Central memory CD8-positive, alpha-beta T cell (primary cell): ENCODE results near the gene FGFR4.

ENCODE experiments used
- ATAC-seq: fragments of 150-1000 bp; cut with Tn5 transposase; replicated peaks from 2 replicates; pipeline ENCODE4 v1.10.0; 2022; ENCODE audit warnings: mild to moderate bottlenecking, moderate FRiP score, moderate number of reproducible peaks; ENCODE audit not compliant: poor library complexity, severe bottlenecking; ENCODE audit errors: extremely low read depth
- DNase-seq, 2 donors: peaks; one replicate each; pipeline ENCODE4 v3.0.0; 2021; ENCODE audit warnings: low spot score in 2 of 2
- H3K27ac Mint-ChIP-seq: one replicate; pipeline ENCODE4 v1.8.0; 2022; ENCODE audit warnings: low read depth, mild to moderate bottlenecking, moderate library complexity, mixed read lengths
- H3K27me3 Mint-ChIP-seq: one replicate; pipeline ENCODE4 v1.8.0; 2022; ENCODE audit warnings: mixed read lengths
- H3K36me3 Mint-ChIP-seq: one replicate; pipeline ENCODE4 v1.8.0; 2022; ENCODE audit warnings: mild to moderate bottlenecking, moderate library complexity, mixed read lengths; ENCODE audit not compliant: insufficient read depth
- H3K4me1 Mint-ChIP-seq: one replicate; pipeline ENCODE4 v1.8.0; 2022; ENCODE audit warnings: mixed read lengths
- H3K4me3 Mint-ChIP-seq: one replicate; pipeline ENCODE4 v1.8.0; 2022; ENCODE audit warnings: mild to moderate bottlenecking, moderate library complexity, mixed read lengths
- H3K9me3 Mint-ChIP-seq: one replicate; pipeline ENCODE4 v1.8.0; 2022; ENCODE audit warnings: mixed read lengths

The FGFR4 gene

GRCh38 chr5:177133096-177133852 lies 46.6 kb downstream of the FGFR4 start, which contains the start of gene NSD1:
TSS of gene NSD1 (plus strand) at chr5:177133773. CDS start at chr5:177135104, 1,331 bp downstream.
- peaks cover 42% of the 10 kb centered on the region for H3K4me1 Mint-ChIP-seq

GRCh38 chr5:177133853-177134696 lies 47.4 kb downstream of the FGFR4 start:
- DNase-seq (peak; percentile 26 to 37), ATAC-seq (peak; percentile 12)
- Mint-ChIP-seq H3K9me3 (no peaks in the 10 kb centered on the region), H3K4me3 (peak overlapping the region; percentile 78), H3K4me1 (peaks cover 34% of the 10 kb centered on the region), H3K27ac (peak overlapping the region; percentile 43), H3K27me3 (no peaks in the 10 kb centered on the region), H3K36me3 (peaks cover 41% of the 10 kb centered on the region)

More at GRCh38 chr5:177133096-177133852, 46.6 kb downstream of the FGFR4 start, which contains the start of gene NSD1:
- H3K9me3 Mint-ChIP-seq: no peaks in the 10 kb centered on the region
- DNase-seq (peak; percentile 80 to 89), ATAC-seq (peak; percentile 83)
- peaks cover 39% of the 10 kb centered on the region for H3K36me3 Mint-ChIP-seq
- H3K27me3 Mint-ChIP-seq: no peaks in the 10 kb centered on the region
- H3K27ac Mint-ChIP-seq: peak within 1 kb of the TSS; percentile 43
- peak within 1 kb of the TSS; percentile 78 for H3K4me3 Mint-ChIP-seq

GRCh38 chr5:177134697-177135225 lies 48.0 kb downstream of the FGFR4 start:
- no peak for DNase-seq
- Mint-ChIP-seq H3K4me3 (peak overlapping the region; percentile 78), H3K4me1 (peaks cover 31% of the 10 kb centered on the region)

GRCh38 chr5:177140312-177140711 lies 53.6 kb downstream of the FGFR4 start:
- no peaks in the 10 kb centered on the region for H3K9me3 Mint-ChIP-seq
- DNase-seq (no peak), ATAC-seq (no peak)
- peaks cover 70% of the 10 kb centered on the region for H3K36me3 Mint-ChIP-seq
- H3K27ac Mint-ChIP-seq: peak overlapping the region; percentile 11
- no peaks in the 10 kb centered on the region for H3K27me3 Mint-ChIP-seq
- H3K4me3 Mint-ChIP-seq: no peak overlapping the region
- H3K4me1 Mint-ChIP-seq: peaks cover 52% of the 10 kb centered on the region

More at GRCh38 chr5:177134697-177135225, 48.0 kb downstream of the FGFR4 start:
- ATAC-seq: no peak
- Mint-ChIP-seq H3K27me3 (no peaks in the 10 kb centered on the region), H3K9me3 (no peaks in the 10 kb centered on the region), H3K27ac (peak overlapping the region; percentile 43), H3K36me3 (peaks cover 48% of the 10 kb centered on the region)

- Mint-ChIP-seq H3K27ac (peak overlapping the region; percentile 80), H3K27me3 (no peaks in the 10 kb centered on the region), H3K36me3 (peaks cover 70% of the 10 kb centered on the region), H3K4me1 (peaks cover 47% of the 10 kb centered on the region), H3K4me3 (peak overlapping the region; percentile 16), H3K9me3 (no peaks in the 10 kb centered on the region)
- no peak for DNase-seq
- no peak for ATAC-seq
These were observed 54.8 kb downstream of the FGFR4 start for GRCh38 chr5:177141496-177141895.

GRCh38 chr5:177142098-177142611 lies 55.4 kb downstream of the FGFR4 start:
- ATAC-seq (no peak), DNase-seq (no peak)
- H3K27ac Mint-ChIP-seq: peak overlapping the region; percentile 80
- no peaks in the 10 kb centered on the region for H3K27me3 Mint-ChIP-seq
- H3K36me3 Mint-ChIP-seq: peaks cover 72% of the 10 kb centered on the region
- no peaks in the 10 kb centered on the region for H3K9me3 Mint-ChIP-seq
- no peak overlapping the region for H3K4me3 Mint-ChIP-seq
- peaks cover 41% of the 10 kb centered on the region for H3K4me1 Mint-ChIP-seq

- no peaks in the 10 kb centered on the region for H3K27me3 Mint-ChIP-seq
- no peak for ATAC-seq
- peaks cover 41% of the 10 kb centered on the region for H3K4me1 Mint-ChIP-seq
- peak overlapping the region; percentile 80 for H3K27ac Mint-ChIP-seq
- peaks cover 71% of the 10 kb centered on the region for H3K36me3 Mint-ChIP-seq
- DNase-seq: no peak
- no peak overlapping the region for H3K4me3 Mint-ChIP-seq
- no peaks in the 10 kb centered on the region for H3K9me3 Mint-ChIP-seq
These were observed 56.1 kb downstream of the FGFR4 start for GRCh38 chr5:177142778-177143177.

- H3K4me1 Mint-ChIP-seq: peaks cover 17% of the 10 kb centered on the region
- H3K27me3 Mint-ChIP-seq: no peaks in the 10 kb centered on the region
- no peak overlapping the region for H3K27ac Mint-ChIP-seq
- H3K9me3 Mint-ChIP-seq: no peaks in the 10 kb centered on the region
- ATAC-seq (no peak), DNase-seq (no peak)
- peaks cover 62% of the 10 kb centered on the region for H3K36me3 Mint-ChIP-seq
- no peak overlapping the region for H3K4me3 Mint-ChIP-seq
These were observed 60.4 kb downstream of the FGFR4 start for GRCh38 chr5:177146891-177147638.
